HUES48 (cell line): ENCODE data around the gene PRICKLE1.
A peak's percentile ranks its signal among the peaks of the same experiment; 100 is the strongest.

Experiments
- H3K27ac ChIP-seq: one replicate; pipeline ENCODE4 v1.7.0; 2013; ENCODE audit warnings: low read depth, low read length, inconsistent platforms
- H3K27me3 ChIP-seq: 2 replicates; pipeline ENCODE4 v1.6.1; 2013; ENCODE audit warnings: mild to moderate bottlenecking, low read length; ENCODE audit not compliant: control insufficient read depth, insufficient read depth
- H3K36me3 ChIP-seq: 2 replicates; pipeline ENCODE4 v1.6.1; 2013; ENCODE audit warnings: low read length; ENCODE audit not compliant: control insufficient read depth, insufficient read depth
- H3K4me1 ChIP-seq: 2 replicates; pipeline ENCODE4 v1.6.1; 2013; ENCODE audit warnings: mild to moderate bottlenecking, low read length; ENCODE audit not compliant: control insufficient read depth, insufficient read depth
- H3K4me3 ChIP-seq: 2 replicates; pipeline ENCODE4 v1.5.1; 2013; ENCODE audit warnings: mild to moderate bottlenecking, low read depth, low read length
- H3K9ac ChIP-seq: 2 replicates; pipeline ENCODE4 v1.6.1; 2013; ENCODE audit warnings: mild to moderate bottlenecking, low read depth, low read length, moderate library complexity
- H3K9me3 ChIP-seq: 2 replicates; pipeline ENCODE4 v1.6.1; 2013; ENCODE audit warnings: low read length; ENCODE audit not compliant: control insufficient read depth, insufficient read depth

PRICKLE1 gene

DNA sequence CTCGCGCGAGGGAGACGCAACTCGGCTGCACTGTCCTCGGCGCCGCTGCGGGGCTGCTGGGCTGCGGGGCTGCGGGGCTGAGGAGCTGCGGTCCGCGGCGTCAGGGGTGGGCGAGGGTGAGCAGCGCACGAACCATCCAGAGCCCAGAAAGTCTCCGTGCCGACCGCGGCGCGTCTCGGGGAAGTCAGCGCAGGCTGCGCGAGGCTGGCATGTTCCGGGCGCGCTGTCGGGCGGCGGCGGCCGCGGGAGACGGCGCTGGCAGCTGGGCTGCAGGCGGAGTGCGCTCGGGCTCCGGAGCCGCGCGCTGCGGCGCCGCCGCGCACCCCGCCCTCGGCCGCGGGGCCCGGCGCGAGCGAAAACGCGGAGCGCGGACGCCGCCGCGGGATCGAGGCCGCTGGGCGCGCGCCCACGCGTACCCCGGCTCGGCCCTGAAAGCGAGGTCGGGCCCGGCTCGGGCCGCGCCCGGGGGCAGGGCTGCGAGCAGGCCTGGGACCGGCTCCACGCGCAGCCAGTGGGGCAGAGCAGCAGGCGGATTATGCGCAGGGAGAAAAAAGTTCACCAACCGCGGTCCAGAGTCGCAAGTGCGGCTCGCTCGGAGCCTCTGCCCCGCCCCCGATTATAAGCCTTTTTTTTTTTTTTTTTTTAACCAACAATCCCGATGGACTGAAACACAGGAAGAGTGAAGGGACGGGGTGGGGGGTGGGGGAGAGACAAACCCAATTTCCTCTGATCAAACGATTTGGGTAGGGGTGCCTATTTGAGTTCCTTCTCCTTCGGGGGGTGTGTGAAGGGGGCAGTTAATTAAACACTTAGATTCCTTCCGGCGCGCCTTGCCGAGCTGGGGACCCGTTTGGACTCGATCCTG is at the start of gene PRICKLE1:
Gene PRICKLE1, minus strand, starts transcription at position 282 of the 865 bp plus-strand sequence. CDS start 117,230 bp downstream, outside the sequence.
- peaks cover 22% of the 10 kb centered on the region for H3K4me1 ChIP-seq
- no peaks in the 10 kb centered on the region for H3K36me3 ChIP-seq
- no peaks in the 10 kb centered on the region for H3K9me3 ChIP-seq
- H3K27ac ChIP-seq: no peak within 1 kb of the TSS
- peak within 1 kb of the TSS; percentile 63 for H3K4me3 ChIP-seq
- H3K9ac ChIP-seq: no peak within 1 kb of the TSS
- H3K27me3 ChIP-seq: peaks cover 49% of the 10 kb centered on the region

DNA sequence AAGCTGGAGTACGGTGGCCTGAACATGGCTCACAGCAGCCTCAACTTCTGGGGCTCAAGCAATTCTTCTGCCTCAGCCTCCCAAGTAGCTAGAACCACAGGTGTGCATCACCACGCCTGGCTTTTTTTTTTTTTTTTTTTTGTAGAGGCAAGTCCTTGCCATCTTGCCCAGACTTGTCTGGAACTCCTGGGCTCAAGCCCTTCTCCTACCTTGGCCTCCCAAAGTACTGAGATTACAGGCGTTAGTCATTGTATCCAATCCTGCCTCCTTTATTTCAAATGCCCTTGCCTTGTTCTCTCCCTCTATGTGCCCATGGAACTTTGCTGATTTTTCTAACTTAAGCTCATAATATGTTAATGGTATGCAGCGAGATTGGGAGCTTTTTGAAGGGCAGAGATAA is 49.2 kb upstream of the PRICKLE1 start:
- no peak overlapping the region for H3K27ac ChIP-seq
- no peaks in the 10 kb centered on the region for H3K4me1 ChIP-seq
- H3K9me3 ChIP-seq: no peaks in the 10 kb centered on the region
- H3K36me3 ChIP-seq: no peaks in the 10 kb centered on the region
- no peak overlapping the region for H3K4me3 ChIP-seq
- H3K9ac ChIP-seq: no peak overlapping the region
- H3K27me3 ChIP-seq: no peaks in the 10 kb centered on the region

DNA sequence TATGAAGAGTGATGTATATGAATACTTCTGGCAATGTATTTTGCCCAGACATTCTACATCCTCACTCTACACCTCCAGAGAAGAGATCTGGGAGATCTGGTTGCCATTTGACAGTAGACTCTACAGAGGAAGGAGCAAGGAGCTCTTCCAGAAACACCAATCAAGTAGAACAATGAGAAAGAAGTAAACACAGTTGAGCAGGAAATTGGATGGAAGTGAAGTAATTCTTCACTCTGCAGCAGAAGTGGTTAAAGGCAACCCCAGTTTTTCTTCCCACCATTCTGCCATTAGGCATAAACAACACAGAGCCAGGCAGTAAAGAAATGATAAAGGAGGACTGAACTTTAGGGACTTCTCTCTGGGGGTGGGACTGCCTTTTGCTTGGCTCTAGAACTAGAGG is 48.5 kb upstream of the PRICKLE1 start:
- H3K4me1 ChIP-seq: no peaks in the 10 kb centered on the region
- no peak overlapping the region for H3K27ac ChIP-seq
- H3K36me3 ChIP-seq: no peaks in the 10 kb centered on the region
- H3K27me3 ChIP-seq: no peaks in the 10 kb centered on the region
- no peak overlapping the region for H3K4me3 ChIP-seq
- no peak overlapping the region for H3K9ac ChIP-seq
- H3K9me3 ChIP-seq: no peaks in the 10 kb centered on the region

DNA sequence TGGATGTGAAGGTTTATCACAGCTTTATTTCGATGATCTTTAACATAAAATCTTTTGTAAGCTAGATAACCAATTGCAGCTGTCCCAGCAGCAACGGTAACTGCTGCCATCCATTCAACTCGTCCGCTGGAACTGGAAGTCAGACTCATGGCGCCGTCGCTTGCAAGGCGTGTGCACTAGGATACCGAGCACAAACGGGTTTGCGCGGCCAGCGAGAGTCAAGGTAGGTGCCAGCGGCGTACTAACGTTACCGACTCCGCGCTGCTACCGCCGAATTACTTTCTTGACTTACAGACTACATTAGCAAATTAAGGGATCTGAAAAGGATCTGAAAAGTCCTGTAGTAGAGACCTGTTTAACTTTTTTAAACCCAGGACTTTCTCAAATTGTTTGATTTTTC is 47.4 kb upstream of the PRICKLE1 start:
- Histone ChIP-seq H3K9me3 (no peaks in the 10 kb centered on the region), H3K27me3 (no peaks in the 10 kb centered on the region), H3K4me3 (no peak overlapping the region), H3K36me3 (no peaks in the 10 kb centered on the region), H3K27ac (no peak overlapping the region), H3K9ac (no peak overlapping the region), H3K4me1 (peaks cover 3% of the 10 kb centered on the region; the same call in 1 of the 2 replicates)

DNA sequence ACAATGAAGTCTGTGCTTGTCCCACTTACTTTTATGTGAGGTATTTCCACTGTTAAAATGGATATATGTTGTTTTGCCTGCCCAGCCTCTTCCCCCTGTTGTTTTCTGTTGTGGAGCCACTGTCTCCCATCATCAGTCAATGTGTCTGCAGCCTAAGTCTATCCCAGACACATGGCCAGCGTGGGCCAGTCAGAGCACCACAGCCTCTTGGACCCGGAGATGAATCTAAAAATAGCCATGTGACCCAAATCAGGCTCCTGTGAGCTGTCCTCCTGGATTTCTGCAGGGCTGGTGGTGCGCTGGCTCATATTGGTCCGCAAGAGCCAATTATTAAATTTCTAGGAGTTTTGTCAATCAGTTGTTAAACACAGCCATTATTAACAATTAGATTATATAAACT is 44.0 kb upstream of the PRICKLE1 start:
- Histone ChIP-seq H3K36me3 (no peaks in the 10 kb centered on the region), H3K9me3 (no peaks in the 10 kb centered on the region), H3K27me3 (no peaks in the 10 kb centered on the region), H3K4me1 (peaks cover 8% of the 10 kb centered on the region; the same call in 1 of the 2 replicates), H3K9ac (no peak overlapping the region), H3K4me3 (no peak overlapping the region), H3K27ac (no peak overlapping the region)

DNA sequence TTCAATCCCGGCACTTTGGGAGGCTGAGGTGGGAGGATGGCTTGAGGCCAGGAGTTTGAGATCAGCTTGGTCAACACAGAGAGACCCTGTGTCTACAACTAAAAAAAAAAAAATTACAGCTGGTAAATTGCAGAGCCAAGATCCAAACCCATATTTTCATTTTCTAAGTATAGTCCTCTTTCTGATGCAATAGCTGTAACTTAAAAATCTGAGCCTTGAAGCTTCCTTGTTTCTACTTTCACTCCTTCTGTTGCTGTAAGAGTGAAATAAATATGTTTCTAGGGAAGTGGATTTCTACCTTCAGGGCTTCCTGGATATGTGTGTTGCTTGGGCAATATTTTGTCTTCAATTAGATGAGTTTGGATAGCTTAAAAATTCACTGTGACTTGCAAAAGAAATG is 42.0 kb upstream of the PRICKLE1 start:
- Histone ChIP-seq H3K4me3 (no peak overlapping the region), H3K36me3 (no peaks in the 10 kb centered on the region), H3K9me3 (no peaks in the 10 kb centered on the region), H3K27me3 (no peaks in the 10 kb centered on the region), H3K27ac (no peak overlapping the region), H3K4me1 (peaks cover 8% of the 10 kb centered on the region; the same call in 1 of the 2 replicates), H3K9ac (peak overlapping the region; percentile 36; the same call in 1 of the 2 replicates)

DNA sequence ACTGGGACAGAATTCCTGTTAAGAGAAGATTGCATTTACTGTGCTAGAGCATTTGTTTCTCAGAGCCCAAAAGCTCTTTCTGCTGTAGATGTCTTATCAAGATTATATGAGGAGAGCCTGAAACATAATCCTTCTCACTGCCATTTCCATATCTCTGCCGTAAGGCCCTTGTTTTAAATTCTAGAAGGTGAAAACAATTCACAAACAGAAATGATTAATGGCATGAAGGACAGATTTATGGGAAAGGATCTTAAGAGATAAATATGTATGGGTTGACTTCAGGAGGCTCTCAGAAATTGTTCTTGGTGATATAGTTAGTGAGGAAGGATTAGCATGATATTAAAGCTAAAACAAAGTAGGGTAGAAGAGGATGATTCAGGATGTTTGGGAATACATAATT is 40.8 kb upstream of the PRICKLE1 start:
- H3K27me3 ChIP-seq: no peaks in the 10 kb centered on the region
- no peak overlapping the region for H3K27ac ChIP-seq
- no peak overlapping the region for H3K4me3 ChIP-seq
- H3K9ac ChIP-seq: no peak overlapping the region
- no peaks in the 10 kb centered on the region for H3K9me3 ChIP-seq
- H3K4me1 ChIP-seq: peaks cover 8% of the 10 kb centered on the region; the same call in 1 of the 2 replicates
- no peaks in the 10 kb centered on the region for H3K36me3 ChIP-seq

DNA sequence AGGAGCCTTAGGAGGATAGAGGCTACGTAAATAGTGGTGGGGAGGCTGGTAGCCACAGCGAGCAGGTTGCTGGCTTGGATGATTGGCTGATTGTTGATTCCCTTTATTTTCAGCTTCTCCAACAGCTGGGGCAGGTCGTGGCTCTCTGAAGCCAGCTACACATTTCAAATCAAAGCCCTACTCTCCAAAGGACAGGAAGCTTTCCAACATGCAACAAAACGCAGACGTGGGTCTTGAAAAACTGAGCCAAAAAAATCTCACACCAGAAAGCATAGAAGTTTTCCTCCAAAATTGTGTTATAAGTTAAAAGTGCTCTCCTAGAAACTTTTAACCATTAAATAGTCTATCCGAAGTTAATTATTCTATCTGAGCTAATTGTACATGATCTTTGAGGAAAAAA is 37.6 kb upstream of the PRICKLE1 start:
- Histone ChIP-seq H3K36me3 (no peaks in the 10 kb centered on the region), H3K27ac (no peak overlapping the region), H3K27me3 (no peaks in the 10 kb centered on the region), H3K9ac (no peak overlapping the region), H3K4me1 (peaks cover 6% of the 10 kb centered on the region; the same call in 1 of the 2 replicates), H3K9me3 (no peaks in the 10 kb centered on the region), H3K4me3 (no peak overlapping the region)

DNA sequence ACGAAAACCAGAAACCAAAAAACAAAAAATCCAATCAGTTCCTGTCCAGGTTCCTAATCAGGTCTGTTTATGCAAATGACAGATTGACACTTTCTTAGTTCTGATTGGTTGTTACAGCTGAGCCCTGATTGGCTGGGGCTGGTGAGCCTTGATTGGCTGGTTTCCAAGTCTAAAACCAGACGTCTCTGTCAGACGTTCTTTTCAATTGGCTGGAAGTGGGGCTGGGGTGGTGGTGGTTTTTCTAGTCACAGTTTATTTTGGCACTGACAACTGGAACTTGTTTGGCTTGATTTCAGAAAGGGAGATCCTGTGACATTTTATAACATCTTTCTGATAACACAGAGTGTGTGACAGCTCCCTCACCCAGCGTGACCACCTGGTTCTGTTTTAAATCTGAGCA is 36.1 kb upstream of the PRICKLE1 start:
- H3K27me3 ChIP-seq: no peaks in the 10 kb centered on the region
- no peak overlapping the region for H3K27ac ChIP-seq
- H3K9ac ChIP-seq: no peak overlapping the region
- no peaks in the 10 kb centered on the region for H3K4me1 ChIP-seq
- H3K9me3 ChIP-seq: no peaks in the 10 kb centered on the region
- H3K36me3 ChIP-seq: no peaks in the 10 kb centered on the region
- H3K4me3 ChIP-seq: no peak overlapping the region

DNA sequence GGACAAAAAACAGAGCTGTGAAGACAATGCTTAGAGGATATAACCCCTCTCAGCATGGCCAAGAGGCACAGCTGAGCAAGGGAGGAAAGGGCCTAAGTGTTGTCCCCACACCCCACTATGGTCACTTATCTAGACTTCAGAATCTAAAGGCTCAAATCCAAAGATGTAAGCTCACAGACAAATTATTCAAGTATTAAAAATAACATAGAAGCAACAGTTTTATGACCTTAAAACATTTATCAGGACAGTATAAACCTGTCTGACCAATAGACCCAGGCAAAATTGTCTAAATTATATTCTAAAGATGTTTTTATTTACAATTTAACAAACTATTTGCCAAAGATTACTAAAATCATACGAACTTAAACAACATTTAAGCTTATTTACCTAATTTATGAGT is 28.1 kb upstream of the PRICKLE1 start:
- H3K4me3 ChIP-seq: no peak overlapping the region
- no peak overlapping the region for H3K27ac ChIP-seq
- peaks cover 3% of the 10 kb centered on the region for H3K9me3 ChIP-seq
- H3K4me1 ChIP-seq: no peaks in the 10 kb centered on the region
- H3K36me3 ChIP-seq: no peaks in the 10 kb centered on the region
- no peak overlapping the region for H3K9ac ChIP-seq
- H3K27me3 ChIP-seq: no peaks in the 10 kb centered on the region

DNA sequence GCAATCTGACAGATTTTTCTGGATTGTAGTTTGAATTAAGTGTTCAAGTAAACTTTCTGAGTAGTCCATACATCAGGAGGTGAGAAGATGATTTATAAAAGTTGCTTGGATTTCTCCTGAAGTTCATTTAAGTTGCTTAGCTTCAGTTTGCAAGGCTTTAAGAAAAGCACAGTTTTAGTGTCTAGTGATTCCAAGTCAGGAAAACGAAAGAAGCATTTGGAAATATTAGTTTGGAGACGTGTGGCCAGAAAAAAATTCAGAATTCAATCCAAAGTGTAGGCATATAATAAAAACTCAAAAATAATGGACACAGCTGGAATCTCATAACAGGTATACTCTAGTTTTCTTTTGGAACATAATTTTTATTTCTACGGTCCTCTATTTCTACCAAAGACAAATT is 25.5 kb upstream of the PRICKLE1 start:
- Histone ChIP-seq H3K27me3 (no peaks in the 10 kb centered on the region), H3K36me3 (no peaks in the 10 kb centered on the region), H3K9ac (no peak overlapping the region), H3K9me3 (peaks cover 3% of the 10 kb centered on the region), H3K4me3 (no peak overlapping the region), H3K27ac (no peak overlapping the region), H3K4me1 (no peaks in the 10 kb centered on the region)
